Liver (tissue), 9 donors: Measurements from ENCODE around the gene AP3S1. TPM values are rescaled to one million over a fixed set of nuclear protein-coding genes. Genes with fewer than 3 reads are reported as not detected.

Experiments
- DNase-seq: peaks from one replicate; pipeline ENCODE4 v3.0.0-alpha.2; 2017; ENCODE audit warnings: low spot score
- H3K27ac ChIP-seq, 2 donors: one replicate each; pipeline ENCODE4 v1.7.0; 2013; ENCODE audit warnings: inconsistent platforms in 2 of 2, low read length in 2 of 2, control low read depth in 1 of 2, low read depth in 1 of 2, mild to moderate bottlenecking in 1 of 2
- H3K27me3 ChIP-seq, 4 donors: one replicate each; pipeline versions ENCODE4 v1.6.1 to v1.7.0; 2013; ENCODE audit warnings: low read length in 3 of 4, inconsistent platforms in 1 of 4, mild to moderate bottlenecking in 1 of 4, moderate library complexity in 1 of 4; ENCODE audit not compliant: control insufficient read depth in 4 of 4, insufficient read depth in 4 of 4
- H3K36me3 ChIP-seq, 4 donors: one replicate each; pipeline versions ENCODE4 v1.6.1 to v1.7.0; 2013; ENCODE audit warnings: low read length in 3 of 4, mild to moderate bottlenecking in 3 of 4, low read depth in 1 of 4, moderate library complexity in 1 of 4; ENCODE audit not compliant: control insufficient read depth in 4 of 4, insufficient read depth in 3 of 4
- H3K4me1 ChIP-seq, 4 donors: one replicate each; pipeline versions ENCODE4 v1.6.1 to v1.7.0; 2013; ENCODE audit warnings: low read length in 3 of 4, mild to moderate bottlenecking in 3 of 4, moderate library complexity in 1 of 4; ENCODE audit not compliant: control insufficient read depth in 4 of 4, insufficient read depth in 4 of 4
- H3K4me3 ChIP-seq, 3 donors: one replicate each; pipeline versions ENCODE4 v1.6.1 to v1.7.0; 2013; ENCODE audit warnings: low read length in 3 of 3, control low read depth in 1 of 3, low read depth in 1 of 3, mild to moderate bottlenecking in 1 of 3
- H3K9ac ChIP-seq, 2 donors: one replicate each; pipeline ENCODE4 v1.7.0; 2013; ENCODE audit warnings: low read length in 2 of 2, mild to moderate bottlenecking in 2 of 2, moderate library complexity in 2 of 2, control low read depth in 1 of 2, low read depth in 1 of 2
- H3K9me3 ChIP-seq, 4 donors: one replicate each; pipeline versions ENCODE4 v1.6.1 to v1.7.0; 2013; ENCODE audit warnings: low read length in 3 of 4; ENCODE audit not compliant: control insufficient read depth in 4 of 4
- ATF3 ChIP-seq: IDR thresholded peaks from 2 replicates; pipeline ENCODE4 v1.6.1; 2016; ENCODE audit warnings: antibody characterized with exemption
- CTCF ChIP-seq: fragments of 150-350 bp; IDR thresholded peaks from 2 replicates; pipeline ENCODE4 v1.5.1; 2017; ENCODE audit warnings: improper control_type of control experiment, low read depth, low read length; ENCODE audit not compliant: missing input control
- EGR1 ChIP-seq, 2 donors: IDR thresholded peaks; 2 replicates each; pipeline ENCODE4 v1.6.1; 2016 to 2018; ENCODE audit warnings: antibody characterized with exemption in 2 of 2, low read depth in 2 of 2
- FOXA1 ChIP-seq: IDR thresholded peaks from 2 replicates; pipeline ENCODE4 v1.6.1; 2016; ENCODE audit warnings: antibody characterized with exemption
- FOXA2 ChIP-seq: IDR thresholded peaks from 2 replicates; pipeline ENCODE4 v1.6.1; 2016; ENCODE audit warnings: antibody characterized with exemption
- GABPA ChIP-seq, 2 donors: IDR thresholded peaks in 1 of 2; conservative IDR thresholded peaks in 1 of 2; 2 replicates each; pipeline ENCODE4 v1.6.1; 2016; ENCODE audit warnings: antibody characterized with exemption in 2 of 2, mild to moderate bottlenecking in 1 of 2, moderate library complexity in 1 of 2
- HNF4A ChIP-seq, 2 donors: conservative IDR thresholded peaks; 2 replicates each; pipeline ENCODE4 v1.6.1; 2016; ENCODE audit warnings: antibody characterized with exemption in 2 of 2, mild to moderate bottlenecking in 2 of 2
- HNF4G ChIP-seq: IDR thresholded peaks from 2 replicates; pipeline ENCODE4 v1.6.1; 2016; ENCODE audit warnings: antibody characterized with exemption
- JUND ChIP-seq, 2 donors: IDR thresholded peaks; 2 replicates each; pipeline ENCODE4 v1.6.1; 2016; ENCODE audit warnings: antibody characterized with exemption in 2 of 2
- MAX ChIP-seq: IDR thresholded peaks from 2 replicates; pipeline ENCODE4 v1.6.1; 2016; ENCODE audit warnings: antibody characterized with exemption
- NR2F2 ChIP-seq: IDR thresholded peaks from 2 replicates; pipeline ENCODE4 v1.6.1; 2016; ENCODE audit warnings: antibody characterized with exemption
- REST ChIP-seq: IDR thresholded peaks from 2 replicates; pipeline ENCODE4 v1.6.1; 2016; ENCODE audit warnings: antibody characterized with exemption, mild to moderate bottlenecking
- RXRA ChIP-seq, 2 donors: IDR thresholded peaks; 2 replicates each; pipeline ENCODE4 v1.6.1; 2017 to 2018; ENCODE audit warnings: antibody characterized with exemption in 2 of 2, mild to moderate bottlenecking in 1 of 2
- SP1 ChIP-seq: IDR thresholded peaks from 2 replicates; pipeline ENCODE4 v1.6.1; 2018; ENCODE audit warnings: antibody characterized with exemption, mild to moderate bottlenecking
- TAF1 ChIP-seq: conservative IDR thresholded peaks from 2 replicates; pipeline ENCODE4 v1.6.1; 2016; ENCODE audit warnings: antibody characterized with exemption, mild to moderate bottlenecking
- YY1 ChIP-seq: IDR thresholded peaks from 2 replicates; pipeline ENCODE4 v1.6.1; 2016; ENCODE audit warnings: antibody characterized with exemption, mild to moderate bottlenecking
- WGBS: extraction: QIAGEN DNeasy Blood & Tissue Kit; methylation state at CpG from one replicate; pipeline ENCODE4 v1.1.7; 2013; 5-methylcytosine and 5-hydroxymethylcytosine counted together
- polyA plus RNA-seq, 2 donors: library from polyadenylated mRNA; stranded (reverse) in 1 of 2; unstranded in 1 of 2; fragments of 200-250 nt in 1 of 2; fragments of >200 nt in 1 of 2; fragmentation: Nextera tagmentation in 1 of 2; extraction: Ambion mirVana in 1 of 2; gene quantifications; one replicate each; pipeline versions ENCODE4 v1.2.1 to v1.2.3, GENCODE V29; 2013 to 2015
- total RNA-seq, 2 donors: library from RNA; depleted of rRNA; stranded (reverse); fragments of >200 nt; gene quantifications; one replicate each; pipeline ENCODE4 v1.2.3, GENCODE V29; 2014
- donor health status: healthy.
- donor health status: healthy.
- donor health status: healthy.
- donor health status: healthy.
- donor health status: healthy.

AP3S1 gene
- total and polyA plus RNA-seq, 4 donors = 32.7 to 52.7 (median 40.9) TPM

- no peak overlapping the region for H3K4me3 ChIP-seq
- H3K27ac ChIP-seq = no peak overlapping the region
- 38% methylated on average over 1 of the region's 1 CpG for WGBS
- TF ChIP-seq MAX (no peak), HNF4A (conservative IDR thresholded peaks at IDR 0.05) (peak; percentile 25 to 28)
- DNase-seq = no peak
- no peaks in the 10 kb centered on the region for H3K36me3 ChIP-seq
- H3K9me3 ChIP-seq = no peaks in the 10 kb centered on the region
- no peaks in the 10 kb centered on the region for H3K27me3 ChIP-seq
- no peak overlapping the region for H3K9ac ChIP-seq
- H3K4me1 ChIP-seq = peaks cover 0 to 10% (median 2%) of the 10 kb centered on the region in 4 donors
Observed at GRCh38 chr5:115855959-115856358, 14.2 kb downstream of the AP3S1 start.

- Histone ChIP-seq H3K27ac (no peak overlapping the region), H3K4me1 (peaks cover 0 to 7% (median 2%) of the 10 kb centered on the region in 4 donors), H3K9ac (no peak overlapping the region), H3K27me3 (no peaks in the 10 kb centered on the region), H3K4me3 (no peak overlapping the region), H3K9me3 (no peaks in the 10 kb centered on the region), H3K36me3 (no peaks in the 10 kb centered on the region)
- DNase-seq = no peak
- TF ChIP-seq ATF3 (no peak), MAX (no peak), FOXA2 (no peak), JUND (IDR thresholded peaks at IDR 0.05) (no peak), EGR1 (IDR thresholded peaks at IDR 0.05; ENCODE audit: low read depth in 2 of 2) (no peak), RXRA (IDR thresholded peaks at IDR 0.05) (no peak), SP1 (no peak), YY1 (no peak)
- WGBS = 86% methylated on average over 1 of the region's 1 CpG
Observed at GRCh38 chr5:115857057-115857479, 15.3 kb downstream of the AP3S1 start.

GRCh38 chr5:115857626-115858349 lies 16.1 kb downstream of the AP3S1 start:
- TF ChIP-seq CTCF (no peak), EGR1 (IDR thresholded peaks at IDR 0.05; ENCODE audit: low read depth in 2 of 2) (no peak), RXRA (IDR thresholded peaks at IDR 0.05) (no peak), TAF1 (no peak), HNF4G (no peak), YY1 (no peak), MAX (no peak), NR2F2 (no peak), HNF4A (conservative IDR thresholded peaks at IDR 0.05) (no peak), REST (no peak), FOXA1 (no peak), ATF3 (no peak), FOXA2 (no peak), GABPA (IDR thresholded peaks at IDR 0.05 in 1 of 2, conservative IDR thresholded peaks at IDR 0.05 in 1 of 2) (no peak)
- H3K9ac ChIP-seq = no peak overlapping the region
- H3K27me3 ChIP-seq = no peaks in the 10 kb centered on the region
- no peak overlapping the region for H3K4me3 ChIP-seq
- H3K36me3 ChIP-seq = no peaks in the 10 kb centered on the region
- peaks cover 0 to 7% (median 2%) of the 10 kb centered on the region in 4 donors for H3K4me1 ChIP-seq
- H3K9me3 ChIP-seq = no peaks in the 10 kb centered on the region
- 81% methylated on average over 2 of the region's 2 CpGs for WGBS
- H3K27ac ChIP-seq = no peak overlapping the region
- DNase-seq = no peak
